Neural cell (in vitro differentiated cells): ENCODE measurements around the gene DCC. TPM values are rescaled to one million over a fixed set of nuclear protein-coding genes. Genes with fewer than 3 reads are reported as not detected.

ENCODE experiments used
- H2AFZ ChIP-seq: fragments of 200-600, 300-800 bp; sonication (generic), shearing (Covaris generic); 2 replicates; pipeline ENCODE4 v1.6.0; 2014; ENCODE audit warnings: low read depth, mild to moderate bottlenecking, antibody characterized with exemption, low read length, moderate library complexity
- H3F3A ChIP-seq: fragments of 200-600 bp; shearing (Covaris generic); 2 replicates; pipeline ENCODE4 v1.6.1; 2016; ENCODE audit warnings: mild to moderate bottlenecking, moderate library complexity, mixed read lengths, antibody characterized with exemption, low read length; ENCODE audit not compliant: insufficient read depth, poor library complexity, severe bottlenecking
- H3K27ac ChIP-seq: fragments of 200-600, 300-800 bp; sonication (generic), shearing (Covaris generic); 2 replicates; pipeline ENCODE4 v1.5.1; 2014; ENCODE audit warnings: mild to moderate bottlenecking, low read length, moderate library complexity
- H3K27me3 ChIP-seq: fragments of 300-800, 200-600 bp; sonication (generic), shearing (Covaris generic); 2 replicates; pipeline ENCODE4 v1.6.0; 2014; ENCODE audit warnings: mild to moderate bottlenecking, low read depth, low read length, moderate library complexity; ENCODE audit not compliant: insufficient read depth
- H3K36me3 ChIP-seq: fragments of 300-800, 200-600 bp; sonication (generic), shearing (Covaris generic); 2 replicates; pipeline ENCODE4 v1.5.1; 2014; ENCODE audit warnings: mild to moderate bottlenecking, antibody characterized with exemption, low read length, moderate library complexity; ENCODE audit not compliant: insufficient read depth
- H3K4me2 ChIP-seq: fragments of 300-800, 200-600 bp; sonication (generic), shearing (Covaris generic); 2 replicates; pipeline ENCODE4 v1.6.0; 2014; ENCODE audit warnings: mild to moderate bottlenecking, low read length
- H3K4me3 ChIP-seq: fragments of 300-800, 200-600 bp; sonication (generic), shearing (Covaris generic); 2 replicates; pipeline ENCODE4 v1.5.1; 2014; ENCODE audit warnings: mild to moderate bottlenecking, low read length, moderate library complexity
- H3K79me2 ChIP-seq: fragments of 200-600 bp; shearing (Covaris generic); replicated peaks from 2 replicates; pipeline ENCODE4 v1.6.0; 2014; ENCODE audit warnings: mild to moderate bottlenecking, low read length, moderate library complexity; ENCODE audit not compliant: insufficient read depth
- H3K9ac ChIP-seq: fragments of 300-800, 200-600 bp; sonication (generic), shearing (Covaris generic); 2 replicates; pipeline ENCODE4 v1.6.1; 2016; ENCODE audit warnings: mild to moderate bottlenecking, low read length, mixed read lengths
- H3K9me2 ChIP-seq: fragments of 200-600 bp; shearing (Covaris generic); 2 replicates; pipeline ENCODE4 v1.6.1; 2016; ENCODE audit warnings: mild to moderate bottlenecking, low read length, mixed read lengths; ENCODE audit not compliant: insufficient read depth
- H3K9me3 ChIP-seq: fragments of 200-600, 300-800 bp; sonication (generic), shearing (Covaris generic); 2 replicates; pipeline ENCODE4 v1.6.1; 2016; ENCODE audit warnings: mild to moderate bottlenecking, mixed run types, low read length, moderate library complexity, mixed read lengths
- H4K20me1 ChIP-seq: fragments of 200-600 bp; shearing (Covaris generic); 2 replicates; pipeline ENCODE4 v1.6.1; 2016; ENCODE audit warnings: mild to moderate bottlenecking, mixed run types; ENCODE audit not compliant: insufficient read depth
- EP300 ChIP-seq: fragments of 450-650 bp; conservative IDR thresholded peaks from 2 replicates; pipeline ENCODE4 v1.6.1; 2014; ENCODE audit warnings: antibody characterized with exemption, mild to moderate bottlenecking, moderate library complexity; ENCODE audit not compliant: poor library complexity, severe bottlenecking
- EZH2 ChIP-seq: fragments of 200-600, 300-800 bp; shearing (Covaris generic), sonication (generic); IDR thresholded peaks from 2 replicates; pipeline ENCODE4 v1.6.1; 2014; ENCODE audit warnings: antibody characterized with exemption, low read length, borderline replicate concordance, mild to moderate bottlenecking; ENCODE audit not compliant: insufficient read depth, poor library complexity, severe bottlenecking
- MXI1 ChIP-seq: fragments of 450-650 bp; conservative IDR thresholded peaks from 2 replicates; pipeline ENCODE4 v1.6.1; 2014; ENCODE audit warnings: antibody characterized with exemption, mild to moderate bottlenecking; ENCODE audit not compliant: poor library complexity, severe bottlenecking
- POLR2AphosphoS5 ChIP-seq: IDR thresholded peaks from 2 replicates; pipeline ENCODE4 v1.6.1; 2012
- RAD21 ChIP-seq: fragments of 450-650 bp; conservative IDR thresholded peaks from 2 replicates; pipeline ENCODE4 v1.6.1; 2014; ENCODE audit warnings: antibody characterized with exemption, mild to moderate bottlenecking, moderate library complexity
- SMC3 ChIP-seq: fragments of 450-650 bp; conservative IDR thresholded peaks from 2 replicates; pipeline ENCODE4 v1.6.1; 2014; ENCODE audit warnings: antibody characterized with exemption, mild to moderate bottlenecking, moderate library complexity; ENCODE audit not compliant: poor library complexity
- TAF1 ChIP-seq: IDR thresholded peaks from 2 replicates; pipeline ENCODE4 v1.6.1; 2012; ENCODE audit warnings: low read depth
- polyA plus RNA-seq: library from polyadenylated mRNA; depleted of rRNA; stranded (reverse); fragments of >200 nt; gene quantifications from 2 replicates; pipeline ENCODE4 v1.2.3, GENCODE V29; 2014
- TF ChIP-seq, protein P1 (sequence below): IDR thresholded peaks from 2 replicates; pipeline ENCODE4 v1.6.1; 2012; ENCODE audit warnings: borderline replicate concordance
- TF ChIP-seq, protein P2 (sequence below): fragments of 450-650 bp; IDR thresholded peaks from 2 replicates; pipeline ENCODE4 v1.5.1; 2014; ENCODE audit warnings: antibody characterized with exemption, mild to moderate bottlenecking, moderate library complexity; ENCODE audit not compliant: poor library complexity, severe bottlenecking

The DCC gene
- polyA plus RNA-seq, 1 donor from 2014 or later: 40.7 TPM

DNA sequence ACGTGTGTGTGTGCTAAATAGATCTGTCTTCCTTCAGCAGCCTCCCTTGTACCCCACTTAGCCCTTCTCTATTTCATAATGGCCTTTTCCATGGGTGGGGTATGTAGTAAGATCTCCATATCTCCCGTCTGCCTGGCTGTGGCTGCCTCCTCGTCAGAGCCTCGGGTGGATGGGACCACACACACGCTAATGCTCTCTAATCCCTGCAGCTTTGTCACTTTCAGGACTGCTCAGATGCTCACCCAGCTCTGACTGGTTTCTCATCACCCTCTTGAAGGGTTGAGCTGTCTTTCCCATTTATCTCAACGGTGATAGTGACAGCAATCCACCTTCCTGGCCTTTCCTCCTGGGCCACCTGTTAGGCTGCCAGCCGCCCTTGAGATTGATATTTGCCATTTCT is 95.3 kb downstream of the DCC start:
- TF ChIP-seq SMC3 (no peak), RAD21 (no peak), EP300 (no peak), POLR2AphosphoS5 (no peak), MXI1 (no peak), TAF1 (no peak), EZH2 (no peak)
- TF ChIP-seq, protein P1, sequence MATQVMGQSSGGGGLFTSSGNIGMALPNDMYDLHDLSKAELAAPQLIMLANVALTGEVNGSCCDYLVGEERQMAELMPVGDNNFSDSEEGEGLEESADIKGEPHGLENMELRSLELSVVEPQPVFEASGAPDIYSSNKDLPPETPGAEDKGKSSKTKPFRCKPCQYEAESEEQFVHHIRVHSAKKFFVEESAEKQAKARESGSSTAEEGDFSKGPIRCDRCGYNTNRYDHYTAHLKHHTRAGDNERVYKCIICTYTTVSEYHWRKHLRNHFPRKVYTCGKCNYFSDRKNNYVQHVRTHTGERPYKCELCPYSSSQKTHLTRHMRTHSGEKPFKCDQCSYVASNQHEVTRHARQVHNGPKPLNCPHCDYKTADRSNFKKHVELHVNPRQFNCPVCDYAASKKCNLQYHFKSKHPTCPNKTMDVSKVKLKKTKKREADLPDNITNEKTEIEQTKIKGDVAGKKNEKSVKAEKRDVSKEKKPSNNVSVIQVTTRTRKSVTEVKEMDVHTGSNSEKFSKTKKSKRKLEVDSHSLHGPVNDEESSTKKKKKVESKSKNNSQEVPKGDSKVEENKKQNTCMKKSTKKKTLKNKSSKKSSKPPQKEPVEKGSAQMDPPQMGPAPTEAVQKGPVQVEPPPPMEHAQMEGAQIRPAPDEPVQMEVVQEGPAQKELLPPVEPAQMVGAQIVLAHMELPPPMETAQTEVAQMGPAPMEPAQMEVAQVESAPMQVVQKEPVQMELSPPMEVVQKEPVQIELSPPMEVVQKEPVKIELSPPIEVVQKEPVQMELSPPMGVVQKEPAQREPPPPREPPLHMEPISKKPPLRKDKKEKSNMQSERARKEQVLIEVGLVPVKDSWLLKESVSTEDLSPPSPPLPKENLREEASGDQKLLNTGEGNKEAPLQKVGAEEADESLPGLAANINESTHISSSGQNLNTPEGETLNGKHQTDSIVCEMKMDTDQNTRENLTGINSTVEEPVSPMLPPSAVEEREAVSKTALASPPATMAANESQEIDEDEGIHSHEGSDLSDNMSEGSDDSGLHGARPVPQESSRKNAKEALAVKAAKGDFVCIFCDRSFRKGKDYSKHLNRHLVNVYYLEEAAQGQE: no peak
- TF ChIP-seq, protein P2, sequence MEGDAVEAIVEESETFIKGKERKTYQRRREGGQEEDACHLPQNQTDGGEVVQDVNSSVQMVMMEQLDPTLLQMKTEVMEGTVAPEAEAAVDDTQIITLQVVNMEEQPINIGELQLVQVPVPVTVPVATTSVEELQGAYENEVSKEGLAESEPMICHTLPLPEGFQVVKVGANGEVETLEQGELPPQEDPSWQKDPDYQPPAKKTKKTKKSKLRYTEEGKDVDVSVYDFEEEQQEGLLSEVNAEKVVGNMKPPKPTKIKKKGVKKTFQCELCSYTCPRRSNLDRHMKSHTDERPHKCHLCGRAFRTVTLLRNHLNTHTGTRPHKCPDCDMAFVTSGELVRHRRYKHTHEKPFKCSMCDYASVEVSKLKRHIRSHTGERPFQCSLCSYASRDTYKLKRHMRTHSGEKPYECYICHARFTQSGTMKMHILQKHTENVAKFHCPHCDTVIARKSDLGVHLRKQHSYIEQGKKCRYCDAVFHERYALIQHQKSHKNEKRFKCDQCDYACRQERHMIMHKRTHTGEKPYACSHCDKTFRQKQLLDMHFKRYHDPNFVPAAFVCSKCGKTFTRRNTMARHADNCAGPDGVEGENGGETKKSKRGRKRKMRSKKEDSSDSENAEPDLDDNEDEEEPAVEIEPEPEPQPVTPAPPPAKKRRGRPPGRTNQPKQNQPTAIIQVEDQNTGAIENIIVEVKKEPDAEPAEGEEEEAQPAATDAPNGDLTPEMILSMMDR: no peak
- H2AFZ ChIP-seq: no peak overlapping the region

DNA sequence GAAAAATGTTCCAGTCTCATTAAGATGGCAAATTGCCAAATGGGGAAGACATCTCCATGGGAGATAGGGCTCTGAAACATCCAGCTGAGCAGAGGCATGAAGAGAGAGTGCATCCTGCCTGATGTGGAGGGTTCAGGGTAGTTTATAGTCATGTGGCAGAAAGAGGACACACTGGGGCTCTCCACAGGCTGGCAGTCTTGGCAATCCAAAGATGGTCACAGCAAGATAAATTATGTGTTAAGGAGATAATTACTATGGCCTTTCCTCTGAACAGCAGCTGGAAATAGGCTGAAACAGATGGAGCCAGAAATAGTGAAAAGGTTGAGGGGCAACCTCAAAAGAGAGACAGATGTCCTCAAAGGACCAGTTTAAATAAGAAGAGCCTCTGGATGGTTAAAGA is 97.2 kb downstream of the DCC start:
- Histone ChIP-seq H3K27ac (no peak overlapping the region), H3K4me2 (no peak overlapping the region), H3K27me3 (no peaks in the 10 kb centered on the region), H3K4me3 (no peak overlapping the region), H3K79me2 (peaks cover 38% of the 10 kb centered on the region), H3K9me3 (no peaks in the 10 kb centered on the region), H2AFZ (no peak overlapping the region), H4K20me1 (no peaks in the 10 kb centered on the region), H3K9ac (no peak overlapping the region), H3F3A (no peaks in the 10 kb centered on the region), H3K9me2 (no peaks in the 10 kb centered on the region), H3K36me3 (no peaks in the 10 kb centered on the region)
- TF ChIP-seq EZH2: no peak
- no peak for TF ChIP-seq SMC3
- no peak for TF ChIP-seq EP300
- TF ChIP-seq TAF1: no peak
- TF ChIP-seq MXI1: no peak
- TF ChIP-seq, protein P2: no peak
- no peak for TF ChIP-seq RAD21
- no peak for TF ChIP-seq POLR2AphosphoS5

More for the DNA sequence above, 95.3 kb downstream of the DCC start:
- Histone ChIP-seq H3K27ac (peak overlapping the region; percentile 33), H3K9ac (peak overlapping the region; percentile 13), H4K20me1 (no peaks in the 10 kb centered on the region), H3K79me2 (peaks cover 37% of the 10 kb centered on the region), H3F3A (no peaks in the 10 kb centered on the region), H3K4me2 (no peak overlapping the region), H3K36me3 (no peaks in the 10 kb centered on the region), H3K4me3 (peak overlapping the region; percentile 19), H3K9me2 (no peaks in the 10 kb centered on the region), H3K9me3 (no peaks in the 10 kb centered on the region), H3K27me3 (no peaks in the 10 kb centered on the region)
